GM06990 (cell line): ENCODE data around the gene CELSR1.

Experiments used
- DNase-seq: peaks from one replicate; pipeline ENCODE4 v3.0.0-alpha.2; 2011; ENCODE audit not compliant: insufficient read length; ENCODE audit errors: extremely low read depth
- H3K27me3 ChIP-seq: replicated peaks from 2 replicates; pipeline ENCODE4 v1.6.0; 2011; ENCODE audit warnings: low read length; ENCODE audit not compliant: control insufficient read depth, insufficient read depth
- H3K36me3 ChIP-seq: 2 replicates; pipeline ENCODE4 v1.5.1; 2011; ENCODE audit warnings: low read length; ENCODE audit not compliant: control insufficient read depth, insufficient read depth
- H3K4me3 ChIP-seq: replicated peaks from 2 replicates; pipeline ENCODE4 v1.5.1; 2011; ENCODE audit warnings: low read depth, mild to moderate bottlenecking, control low read depth, low read length
- TF ChIP-seq, protein P1 (sequence below): IDR thresholded peaks from 2 replicates; pipeline ENCODE4 v1.5.1; 2011; ENCODE audit warnings: low read length, control low read depth, mild to moderate bottlenecking, inconsistent platforms; ENCODE audit not compliant: insufficient read depth, poor library complexity, severe bottlenecking

The CELSR1 gene

GRCh38 chr22:46469711-46470110 is 67.7 kb downstream of the CELSR1 start:
- H3K27me3 ChIP-seq, result no peaks in the 10 kb centered on the region
- TF ChIP-seq, protein P1, sequence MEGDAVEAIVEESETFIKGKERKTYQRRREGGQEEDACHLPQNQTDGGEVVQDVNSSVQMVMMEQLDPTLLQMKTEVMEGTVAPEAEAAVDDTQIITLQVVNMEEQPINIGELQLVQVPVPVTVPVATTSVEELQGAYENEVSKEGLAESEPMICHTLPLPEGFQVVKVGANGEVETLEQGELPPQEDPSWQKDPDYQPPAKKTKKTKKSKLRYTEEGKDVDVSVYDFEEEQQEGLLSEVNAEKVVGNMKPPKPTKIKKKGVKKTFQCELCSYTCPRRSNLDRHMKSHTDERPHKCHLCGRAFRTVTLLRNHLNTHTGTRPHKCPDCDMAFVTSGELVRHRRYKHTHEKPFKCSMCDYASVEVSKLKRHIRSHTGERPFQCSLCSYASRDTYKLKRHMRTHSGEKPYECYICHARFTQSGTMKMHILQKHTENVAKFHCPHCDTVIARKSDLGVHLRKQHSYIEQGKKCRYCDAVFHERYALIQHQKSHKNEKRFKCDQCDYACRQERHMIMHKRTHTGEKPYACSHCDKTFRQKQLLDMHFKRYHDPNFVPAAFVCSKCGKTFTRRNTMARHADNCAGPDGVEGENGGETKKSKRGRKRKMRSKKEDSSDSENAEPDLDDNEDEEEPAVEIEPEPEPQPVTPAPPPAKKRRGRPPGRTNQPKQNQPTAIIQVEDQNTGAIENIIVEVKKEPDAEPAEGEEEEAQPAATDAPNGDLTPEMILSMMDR, result no peak
- no peak for DNase-seq
- H3K4me3 ChIP-seq, result no peak overlapping the region
- no peaks in the 10 kb centered on the region for H3K36me3 ChIP-seq

DNA sequence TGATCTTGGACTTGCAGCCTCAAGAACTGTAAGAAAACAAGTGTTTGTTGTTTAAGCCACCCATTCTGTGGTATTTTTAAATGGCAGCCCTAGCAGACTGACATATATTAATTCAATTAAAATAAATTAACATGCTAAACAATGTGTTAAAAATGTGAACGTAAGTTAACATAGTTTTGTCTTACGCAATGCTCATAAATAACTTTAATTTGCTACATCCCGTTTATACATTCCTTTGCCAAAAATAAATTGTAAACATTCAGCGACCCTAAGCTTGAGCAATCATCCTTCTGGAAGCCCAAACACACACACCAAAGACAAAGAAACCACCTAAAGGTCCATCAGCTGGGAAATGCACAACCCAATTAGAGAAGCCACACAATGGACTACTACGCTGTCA is 70.4 kb downstream of the CELSR1 start:
- no peak overlapping the region for H3K4me3 ChIP-seq
- no peaks in the 10 kb centered on the region; the same call in 1 of the 2 replicates for H3K27me3 ChIP-seq
- no peak for DNase-seq
- H3K36me3 ChIP-seq, result no peaks in the 10 kb centered on the region
- TF ChIP-seq, protein P1, result no peak

- Histone ChIP-seq H3K4me3 (no peak overlapping the region), H3K36me3 (no peaks in the 10 kb centered on the region), H3K27me3 (no peaks in the 10 kb centered on the region; the same call in 1 of the 2 replicates)
- DNase-seq, result no peak
- TF ChIP-seq, protein P1, result no peak
Measured at GRCh38 chr22:46466255-46466676, 71.2 kb downstream of the CELSR1 start.

- Histone ChIP-seq H3K36me3 (no peaks in the 10 kb centered on the region), H3K4me3 (no peak overlapping the region), H3K27me3 (no peaks in the 10 kb centered on the region; the same call in 1 of the 2 replicates)
- no peak for DNase-seq
- TF ChIP-seq, protein P1, result no peak
Measured at GRCh38 chr22:46465793-46466192, 71.6 kb downstream of the CELSR1 start.

- no peak for DNase-seq
- no peak overlapping the region for H3K4me3 ChIP-seq
- no peaks in the 10 kb centered on the region for H3K36me3 ChIP-seq
- TF ChIP-seq, protein P1, result no peak
- H3K27me3 ChIP-seq, result no peaks in the 10 kb centered on the region; the same call in 1 of the 2 replicates
Measured at GRCh38 chr22:46465345-46465720, 72.1 kb downstream of the CELSR1 start.

GRCh38 chr22:46464701-46465344 is 72.6 kb downstream of the CELSR1 start:
- H3K4me3 ChIP-seq, result no peak overlapping the region

More at GRCh38 chr22:46464701-46465344, 72.6 kb downstream of the CELSR1 start:
- H3K36me3 ChIP-seq, result no peaks in the 10 kb centered on the region
- DNase-seq, result no peak
- TF ChIP-seq, protein P1, result no peak
- H3K27me3 ChIP-seq, result no peaks in the 10 kb centered on the region; the same call in 1 of the 2 replicates
